CD14-positive monocyte (primary cell): Measurements from ENCODE around the gene PHACTR3. TPM values are rescaled to one million over a fixed set of nuclear protein-coding genes. Genes with fewer than 3 reads are reported as not detected.

Experiments used
- DNase-seq, 3 donors: peaks; one replicate each; pipeline ENCODE4 v3.0.0-alpha.2; 2011 to 2022
- H2AFZ ChIP-seq: 2 replicates; pipeline ENCODE4 v1.6.0; 2012; ENCODE audit warnings: mild to moderate bottlenecking, low read depth, low read length, inconsistent platforms; ENCODE audit not compliant: insufficient read depth, poor library complexity, severe bottlenecking
- H3K27ac ChIP-seq, 2 donors: 1 replicate in 1 of 2; 2 replicates in 1 of 2; pipeline ENCODE4 v1.5.1; 2012 to 2013; ENCODE audit warnings: low read length in 2 of 2, control low read depth in 1 of 2, inconsistent platforms in 1 of 2, low read depth in 1 of 2, mild to moderate bottlenecking in 1 of 2
- H3K27me3 ChIP-seq, 2 donors: one replicate each; pipeline versions ENCODE4 v1.6.0 to v1.6.1; 2011 to 2013; ENCODE audit warnings: low read length in 2 of 2; ENCODE audit not compliant: control insufficient read depth in 2 of 2, insufficient read depth in 2 of 2
- H3K36me3 ChIP-seq, 2 donors: replicated peaks in 1 of 2; 1 replicate in 1 of 2; 2 replicates in 1 of 2; pipeline versions ENCODE4 v1.5.1 to v1.6.1; 2012 to 2013; ENCODE audit warnings: low read length in 2 of 2, control low read depth in 1 of 2, inconsistent platforms in 1 of 2, mild to moderate bottlenecking in 1 of 2; ENCODE audit not compliant: insufficient read depth in 2 of 2, control insufficient read depth in 1 of 2
- H3K4me1 ChIP-seq, 2 donors: 1 replicate in 1 of 2; 2 replicates in 1 of 2; pipeline versions ENCODE4 v1.5.1 to v1.6.1; 2012 to 2013; ENCODE audit warnings: low read length in 2 of 2, control low read depth in 1 of 2, inconsistent platforms in 1 of 2, mild to moderate bottlenecking in 1 of 2, moderate library complexity in 1 of 2; ENCODE audit not compliant: insufficient read depth in 2 of 2, control insufficient read depth in 1 of 2
- H3K4me2 ChIP-seq: replicated peaks from 2 replicates; pipeline ENCODE3; 2012; ENCODE audit warnings: low read length, moderate library complexity, mild to moderate bottlenecking; ENCODE audit not compliant: poor library complexity, severe bottlenecking; ENCODE audit errors: extremely low read depth
- H3K4me3 ChIP-seq, 3 experiments: fragments of 200-600 bp in 1 of 3; sonication (generic) in 1 of 3; replicated peaks in 1 of 3; 1 replicate in 2 of 3; 2 replicates in 1 of 3; pipeline ENCODE4 v1.5.1; 2011 to 2013; ENCODE audit warnings: low read length in 3 of 3, mild to moderate bottlenecking in 3 of 3, control low read depth in 2 of 3, low read depth in 2 of 3, inconsistent platforms in 1 of 3, moderate library complexity in 1 of 3
- H3K79me2 ChIP-seq: 2 replicates; pipeline ENCODE4 v1.6.0; 2012; ENCODE audit warnings: mild to moderate bottlenecking, control low read depth, inconsistent platforms, low read length, moderate library complexity; ENCODE audit not compliant: insufficient read depth
- H3K9ac ChIP-seq: 2 replicates; pipeline ENCODE4 v1.6.0; 2017; ENCODE audit warnings: low read length, mild to moderate bottlenecking; ENCODE audit not compliant: insufficient read depth, poor library complexity, severe bottlenecking
- H3K9me3 ChIP-seq, 2 donors: replicated peaks in 1 of 2; 1 replicate in 1 of 2; 2 replicates in 1 of 2; pipeline versions ENCODE4 v1.5.1 to v1.6.1; 2012 to 2013; ENCODE audit warnings: low read length in 2 of 2, control low read depth in 1 of 2; ENCODE audit not compliant: control insufficient read depth in 1 of 2, insufficient read depth in 1 of 2
- H4K20me1 ChIP-seq: 2 replicates; pipeline ENCODE4 v1.6.0; 2012; ENCODE audit warnings: mild to moderate bottlenecking, low read length, control low read depth, moderate library complexity; ENCODE audit not compliant: insufficient read depth
- H3K27ac Mint-ChIP-seq, 7 donors: one replicate each; pipeline ENCODE4 v1.8.0; 2020; ENCODE audit warnings: mild to moderate bottlenecking in 7 of 7, mixed read lengths in 7 of 7, moderate library complexity in 6 of 7, inconsistent platforms in 2 of 7
- H3K27me3 Mint-ChIP-seq, 3 donors: one replicate each; pipeline ENCODE4 v1.8.0; 2021 to 2022; ENCODE audit warnings: low read depth in 3 of 3, mild to moderate bottlenecking in 3 of 3, mixed read lengths in 3 of 3, moderate library complexity in 3 of 3, inconsistent platforms in 1 of 3
- H3K36me3 Mint-ChIP-seq, 2 donors: one replicate each; pipeline ENCODE4 v1.8.0; 2020; ENCODE audit warnings: mixed read lengths in 2 of 2, inconsistent platforms in 1 of 2, mild to moderate bottlenecking in 1 of 2
- H3K4me1 Mint-ChIP-seq: one replicate; pipeline ENCODE4 v1.8.0; 2020; ENCODE audit warnings: mild to moderate bottlenecking, mixed read lengths
- H3K4me3 Mint-ChIP-seq, 2 donors: one replicate each; pipeline ENCODE4 v1.8.0; 2020; ENCODE audit warnings: mild to moderate bottlenecking in 2 of 2, mixed read lengths in 2 of 2, moderate library complexity in 1 of 2
- H3K9me3 Mint-ChIP-seq, 7 donors: one replicate each; pipeline ENCODE4 v1.8.0; 2020 to 2022; ENCODE audit warnings: mixed read lengths in 7 of 7, mild to moderate bottlenecking in 6 of 7, moderate library complexity in 6 of 7, inconsistent platforms in 2 of 7
- CTCF ChIP-seq: fragments of 200-600 bp; IDR thresholded peaks from one replicate; pipeline ENCODE4 v1.8.0; 2022; ENCODE audit warnings: antibody characterized with exemption, mild to moderate bottlenecking
- WGBS: methylation state at CpG from one replicate; pipeline ENCODE4 v1.1.5; 2013; ENCODE audit warnings: missing lambda C conversion rate; ENCODE audit not compliant: insufficient coverage; 5-methylcytosine and 5-hydroxymethylcytosine counted together
- intact Hi-C, 2 donors: fragments of 100-400 bp; cut with micrococcal nuclease; formaldehyde crosslinking; loops; one replicate each; pipeline versions ENCODE4 v1.15.0 to v1.15.1; 2023
- polyA plus RNA-seq, 3 donors: library from polyadenylated mRNA; depleted of rRNA in 1 of 3; unstranded in 2 of 3; stranded (reverse) in 1 of 3; fragments of 300-500 nt in 2 of 3; fragments of >200 nt in 1 of 3; fragmentation: Illumina TruSeq in 2 of 3; gene quantifications; 1 replicate in 2 of 3; 2 replicates in 1 of 3; pipeline ENCODE4 v1.2.3, GENCODE V29; 2012 to 2021

Gene PHACTR3
- polyA plus RNA-seq, 3 donors: 0.11 to 0.17 TPM; not detected in 1

- H3K27me3 ChIP-seq: peaks cover 0 to 3% of the 10 kb centered on the region in 2 donors
- WGBS: 91% methylated on average over 13 of the region's 14 CpGs
- intact Hi-C loops: no loop called here
Observed at GRCh38 chr20:59631751-59632540, 27.6 kb downstream of the PHACTR3 start.

GRCh38 chr20:59632541-59633113 is 28.3 kb downstream of the PHACTR3 start:
- Histone ChIP-seq H3K27me3 (peaks cover 0 to 3% of the 10 kb centered on the region in 2 donors), H3K9ac (no peak overlapping the region), H3K79me2 (no peaks in the 10 kb centered on the region), H3K4me3 (no peak overlapping the region), H3K4me2 (no peak overlapping the region), H3K36me3 (no peaks in the 10 kb centered on the region), H3K27ac (no peak overlapping the region), H2AFZ (no peak overlapping the region), H4K20me1 (no peaks in the 10 kb centered on the region), H3K9me3 (no peaks in the 10 kb centered on the region), H3K4me1 (no peaks in the 10 kb centered on the region)
- H3K4me1 Mint-ChIP-seq: no peaks in the 10 kb centered on the region
- no peak for TF ChIP-seq CTCF
- peaks cover 5 to 17% (median 14%) of the 10 kb centered on the region in 3 donors for H3K27me3 Mint-ChIP-seq
- no peak for DNase-seq
- 82% methylated on average over 4 of the region's 8 CpGs for WGBS
- H3K4me3 Mint-ChIP-seq: no peak overlapping the region
- H3K36me3 Mint-ChIP-seq: no peaks in the 10 kb centered on the region
- no peak overlapping the region for H3K27ac Mint-ChIP-seq
- intact Hi-C loops: no loop called here
- peaks cover 0 to 2% (median 0%) of the 10 kb centered on the region in 7 donors for H3K9me3 Mint-ChIP-seq

More at GRCh38 chr20:59631751-59632540, 27.6 kb downstream of the PHACTR3 start:
- DNase-seq: no peak
- Mint-ChIP-seq H3K27ac (no peak overlapping the region), H3K9me3 (peaks cover 0 to 2% (median 0%) of the 10 kb centered on the region in 7 donors), H3K27me3 (peaks cover 3 to 17% (median 16%) of the 10 kb centered on the region in 3 donors), H3K4me3 (no peak overlapping the region), H3K36me3 (no peaks in the 10 kb centered on the region), H3K4me1 (no peaks in the 10 kb centered on the region)
- Histone ChIP-seq H3K4me1 (no peaks in the 10 kb centered on the region), H3K36me3 (no peaks in the 10 kb centered on the region), H3K27ac (no peak overlapping the region), H3K4me3 (no peak overlapping the region), H3K4me2 (no peak overlapping the region), H3K9me3 (no peaks in the 10 kb centered on the region), H3K79me2 (no peaks in the 10 kb centered on the region), H3K9ac (no peak overlapping the region), H2AFZ (no peak overlapping the region), H4K20me1 (no peaks in the 10 kb centered on the region)
- TF ChIP-seq CTCF: no peak
